GM21723 (cell line): Measurements from ENCODE around the gene DAD1.
A peak's percentile ranks its signal among the peaks of the same experiment; 100 is the strongest.
"Not testable (repeated sequence)": the region's sequence is repeated elsewhere in the genome, so short reads cannot be mapped to it uniquely, and the experiment has no call there.

Experiments
- ATAC-seq: cut with Tn5 transposase; IDR thresholded peaks from one replicate; pipeline ENCODE4 v1.9.1; 2021; ENCODE audit warnings: mild to moderate bottlenecking, moderate library complexity; ENCODE audit not compliant: unreplicated experiment

The DAD1 gene

GRCh38 chr14:22589096-22589839 is at the start of gene DAD1:
Gene DAD1, minus strand, starts transcription at chr14:22589224. Its CDS starts 67 bp downstream, at chr14:22589157.
- ATAC-seq: peak; percentile 92

GRCh38 chr14:22635980-22636379 is 47.0 kb upstream of the DAD1 start:
- not testable (repeated sequence) for ATAC-seq

- ATAC-seq: no peak
Observed at GRCh38 chr14:22634233-22634900, 45.3 kb upstream of the DAD1 start.

GRCh38 chr14:22630486-22630885 is 41.5 kb upstream of the DAD1 start:
- no peak for ATAC-seq

GRCh38 chr14:22630066-22630465 is 41.0 kb upstream of the DAD1 start:
- ATAC-seq: no peak

GRCh38 chr14:22629361-22629760 is 40.3 kb upstream of the DAD1 start:
- no peak for ATAC-seq

- ATAC-seq: no peak
Observed at GRCh38 chr14:22627506-22628263, 38.7 kb upstream of the DAD1 start.

- no peak for ATAC-seq
Observed at GRCh38 chr14:22626590-22626989, 37.6 kb upstream of the DAD1 start.

- ATAC-seq: no peak
Observed at GRCh38 chr14:22623047-22623446, 34.0 kb upstream of the DAD1 start.

GRCh38 chr14:22622255-22622654 is 33.2 kb upstream of the DAD1 start:
- ATAC-seq: no peak

GRCh38 chr14:22615765-22616164 is 26.7 kb upstream of the DAD1 start:
- not testable (repeated sequence) for ATAC-seq

GRCh38 chr14:22614240-22614799 is 25.3 kb upstream of the DAD1 start:
- ATAC-seq: no peak

- ATAC-seq: no peak
Observed at GRCh38 chr14:22613736-22614239, 24.8 kb upstream of the DAD1 start.

- no peak for ATAC-seq
Observed at GRCh38 chr14:22613106-22613695, 24.2 kb upstream of the DAD1 start.

- no peak for ATAC-seq
Observed at GRCh38 chr14:22610931-22611330, 21.9 kb upstream of the DAD1 start.

GRCh38 chr14:22607291-22607690 is 18.3 kb upstream of the DAD1 start:
- ATAC-seq: no peak

GRCh38 chr14:22606380-22606779 is 17.4 kb upstream of the DAD1 start:
- ATAC-seq: no peak

- no peak for ATAC-seq
Observed at GRCh38 chr14:22602862-22603261, 13.8 kb upstream of the DAD1 start.

GRCh38 chr14:22601996-22602395 is 13.0 kb upstream of the DAD1 start:
- ATAC-seq: no peak

- no peak for ATAC-seq
Observed at GRCh38 chr14:22601456-22601855, 12.4 kb upstream of the DAD1 start.

- ATAC-seq: no peak
Observed at GRCh38 chr14:22600027-22600426, 11.0 kb upstream of the DAD1 start.
